Motor neuron (in vitro differentiated cells): Measurements from ENCODE around the gene LINGO3. TPM values are rescaled to one million over a fixed set of nuclear protein-coding genes. Genes with fewer than 3 reads are reported as not detected.
"Not testable (repeated sequence)": the region's sequence is repeated elsewhere in the genome, so short reads cannot be mapped to it uniquely, and the experiment has no call there.

Experiments used
- ATAC-seq, 8 experiments: fragments of 200-7000 bp; cut with Tn5 transposase; replicated peaks in 6 of 8; 2 replicates each; pipeline ENCODE4 v1.8.0; 2021; ENCODE audit warnings: mild to moderate bottlenecking in 8 of 8, moderate library complexity in 8 of 8
- H3K27ac ChIP-seq, 2 donors: fragments of 250-450 bp; sonication (Bioruptor Pico); 2 replicates each; pipeline ENCODE4 v1.9.0; 2021; ENCODE audit warnings: antibody characterized with exemption in 2 of 2, mild to moderate bottlenecking in 2 of 2, moderate library complexity in 1 of 2
- H3K4me1 ChIP-seq, 2 donors: fragments of 250-450 bp; sonication (Bioruptor Pico); replicated peaks in 1 of 2; 2 replicates each; pipeline ENCODE4 v1.6.1; 2021; ENCODE audit warnings: antibody characterized with exemption in 2 of 2, mild to moderate bottlenecking in 2 of 2, moderate library complexity in 1 of 2
- H3K4me3 ChIP-seq, 5 donors: fragments of 250-450 bp; sonication (Bioruptor Pico); 2 replicates each; pipeline ENCODE4 v1.9.0; 2021; ENCODE audit warnings: antibody characterized with exemption in 5 of 5, mild to moderate bottlenecking in 5 of 5, moderate library complexity in 4 of 5
- WGBS, 10 experiments: fragments of 450-650 bp; shearing (Covaris generic); methylation state at CpG; one replicate each; pipeline ENCODE4 v1.0.0; 2022; 5-methylcytosine and 5-hydroxymethylcytosine counted together
- in situ Hi-C, 9 experiments: fragments of 400-800 bp; cut with MboI; loops; one replicate each; pipeline ENCODE4 v1.15.0; 2021; ENCODE audit warnings: low sequenced_read_pairs in 9 of 9, low pct_unique_long_range_greater_than_20kb in 2 of 9; ENCODE audit not compliant: unreplicated experiment in 9 of 9
- total RNA-seq, 8 experiments: library from RNA; unstranded; fragments of 300-600 nt; gene quantifications; 2 replicates each; pipeline versions ENCODE4 v1.2.3 to v1.2.4, GENCODE V29; 2022

Gene LINGO3, protein sequence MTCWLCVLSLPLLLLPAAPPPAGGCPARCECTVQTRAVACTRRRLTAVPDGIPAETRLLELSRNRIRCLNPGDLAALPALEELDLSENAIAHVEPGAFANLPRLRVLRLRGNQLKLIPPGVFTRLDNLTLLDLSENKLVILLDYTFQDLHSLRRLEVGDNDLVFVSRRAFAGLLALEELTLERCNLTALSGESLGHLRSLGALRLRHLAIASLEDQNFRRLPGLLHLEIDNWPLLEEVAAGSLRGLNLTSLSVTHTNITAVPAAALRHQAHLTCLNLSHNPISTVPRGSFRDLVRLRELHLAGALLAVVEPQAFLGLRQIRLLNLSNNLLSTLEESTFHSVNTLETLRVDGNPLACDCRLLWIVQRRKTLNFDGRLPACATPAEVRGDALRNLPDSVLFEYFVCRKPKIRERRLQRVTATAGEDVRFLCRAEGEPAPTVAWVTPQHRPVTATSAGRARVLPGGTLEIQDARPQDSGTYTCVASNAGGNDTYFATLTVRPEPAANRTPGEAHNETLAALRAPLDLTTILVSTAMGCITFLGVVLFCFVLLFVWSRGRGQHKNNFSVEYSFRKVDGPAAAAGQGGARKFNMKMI
- 1 to 10 TPM in 1 of 8 experiments, under 1 TPM in 4, not detected in 3; 0.27 to 1.4 (median 0.35) TPM for total RNA-seq

DNA sequence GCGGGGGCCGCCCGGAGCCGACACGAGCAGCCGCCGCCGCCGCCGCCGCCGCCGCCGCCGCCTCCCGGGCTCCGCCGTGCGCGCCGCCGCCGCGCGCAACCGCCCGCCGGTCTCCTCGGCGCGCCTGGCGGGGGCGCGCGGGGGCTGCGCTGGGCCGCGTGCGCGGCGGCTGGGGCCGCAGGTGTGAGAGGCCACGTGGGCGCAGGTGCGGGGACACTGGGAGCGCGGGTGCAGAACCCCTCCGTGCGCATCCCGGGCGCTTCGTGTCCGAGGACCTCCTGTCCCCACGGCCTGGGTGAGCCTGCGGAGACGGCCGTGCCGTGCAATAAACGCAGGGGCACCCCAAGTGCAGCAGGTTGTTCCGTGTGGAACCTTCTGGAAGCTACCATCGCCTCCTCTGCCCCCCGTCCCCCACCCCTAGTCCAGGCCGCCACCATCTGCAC lies at the start of gene LINGO3:
LINGO3 (minus strand) TSS at position 41 of the 443 bp plus-strand sequence. CDS start 16,378 bp downstream, outside the sequence.
- H3K27ac ChIP-seq = no peak within 1 kb of the TSS
- H3K4me1 ChIP-seq = peaks cover under 1 to 7% of the 10 kb centered on the region in 2 donors
- peak within 1 kb of the TSS; percentile 20 to 29 (median 23) for H3K4me3 ChIP-seq
- ATAC-seq = peak in 7 of 8 experiments; percentile 22 to 69 (median 49)
- in situ Hi-C loops = no loop called here
- 6 to 40% methylated on average over 2 to 7 of the region's 63 CpGs; no CpG with 5 or more reads in 8 of the 10 experiments for WGBS, 10 experiments

DNA sequence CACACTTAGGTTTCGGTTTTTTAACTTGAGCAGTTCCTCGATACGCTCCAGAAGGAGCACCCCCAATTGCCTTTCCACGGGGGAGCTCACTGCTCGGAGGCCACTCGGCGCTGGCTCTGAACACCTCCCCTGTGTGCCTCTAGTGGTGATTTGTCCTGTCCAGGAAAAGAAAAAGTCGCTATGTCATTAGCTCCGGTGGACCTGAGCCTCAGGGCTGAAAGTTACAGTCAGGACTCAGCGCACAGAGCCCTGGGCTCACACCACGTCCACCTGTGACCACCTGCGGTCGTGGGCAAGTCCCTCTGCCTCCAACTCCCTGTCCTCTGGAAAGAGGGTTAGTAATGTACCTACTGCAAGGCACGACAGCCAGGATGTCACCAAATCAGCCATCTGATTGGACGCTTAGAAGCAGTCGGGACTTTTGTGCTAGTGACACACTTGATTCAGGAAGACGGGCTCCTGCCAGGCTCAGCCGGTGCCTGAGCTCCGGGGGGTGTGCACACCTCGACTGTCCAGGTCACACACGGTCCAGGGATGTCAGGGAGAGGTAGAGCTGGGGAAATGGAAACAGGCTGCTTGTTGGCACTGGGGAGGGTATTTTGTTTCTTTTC lies 48.2 kb upstream of the LINGO3 start:
- Histone ChIP-seq H3K27ac (no peak overlapping the region), H3K4me3 (no peak overlapping the region), H3K4me1 (peaks cover 0 to 7% of the 10 kb centered on the region in 2 donors)
- in situ Hi-C loops = no loop called here
- 0 to 100% (median 75%) methylated on average over 1 to 13 of the region's 21 CpGs; no CpG with 5 or more reads in 2 of the 10 experiments for WGBS, 10 experiments
- no peak for ATAC-seq

DNA sequence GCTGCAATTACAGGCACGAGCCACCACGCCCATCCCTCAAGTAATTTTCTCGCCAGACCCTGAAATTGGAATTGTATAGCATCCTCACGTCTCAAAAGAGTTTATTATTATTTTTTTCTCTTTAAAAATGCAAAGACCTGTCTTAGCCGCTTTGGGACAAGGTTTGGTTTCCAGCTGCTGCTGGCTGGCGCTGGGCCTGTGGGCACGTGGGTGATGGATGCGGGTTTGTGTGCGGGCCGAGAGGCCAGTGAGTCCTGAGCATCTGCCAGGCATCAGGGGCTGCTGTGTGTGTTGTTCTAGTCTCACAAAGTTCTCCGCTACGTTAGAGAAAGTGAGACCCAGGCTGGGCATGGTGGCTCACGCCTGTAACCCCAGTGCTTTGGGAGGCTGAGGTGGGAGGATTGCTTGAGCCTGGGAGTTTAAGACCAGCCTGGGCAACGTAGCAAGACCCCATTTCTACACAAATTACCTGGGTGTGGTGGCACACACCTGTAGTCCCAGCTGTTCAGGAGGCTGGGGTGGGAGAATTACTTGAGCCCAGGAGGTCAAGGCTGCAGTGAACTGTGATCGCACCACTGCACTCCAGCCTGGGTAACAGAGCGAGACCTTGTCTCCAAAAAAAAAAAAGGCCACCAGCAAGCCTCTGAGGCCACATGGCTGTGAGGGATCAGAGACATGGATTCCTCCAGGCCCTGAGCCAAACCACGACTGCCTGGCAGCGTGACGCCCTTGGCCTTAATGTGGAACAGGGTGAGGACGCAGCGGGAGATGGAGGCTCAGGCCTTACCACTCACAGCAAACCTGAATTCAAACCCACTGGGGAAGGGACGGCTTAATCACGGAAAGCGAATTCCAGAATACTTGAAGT lies 47.4 kb upstream of the LINGO3 start:
- peaks cover 0 to 7% of the 10 kb centered on the region in 2 donors for H3K4me1 ChIP-seq
- 34 to 100% (median 96%) methylated on average over 1 to 10 of the region's 24 CpGs; no CpG with 5 or more reads in 3 of the 10 experiments for WGBS, 10 experiments
- no peak overlapping the region for H3K4me3 ChIP-seq
- peak in 2 of 8 experiments; percentile 24 to 77 for ATAC-seq
- H3K27ac ChIP-seq = no peak overlapping the region
- in situ Hi-C loops = no loop called here

DNA sequence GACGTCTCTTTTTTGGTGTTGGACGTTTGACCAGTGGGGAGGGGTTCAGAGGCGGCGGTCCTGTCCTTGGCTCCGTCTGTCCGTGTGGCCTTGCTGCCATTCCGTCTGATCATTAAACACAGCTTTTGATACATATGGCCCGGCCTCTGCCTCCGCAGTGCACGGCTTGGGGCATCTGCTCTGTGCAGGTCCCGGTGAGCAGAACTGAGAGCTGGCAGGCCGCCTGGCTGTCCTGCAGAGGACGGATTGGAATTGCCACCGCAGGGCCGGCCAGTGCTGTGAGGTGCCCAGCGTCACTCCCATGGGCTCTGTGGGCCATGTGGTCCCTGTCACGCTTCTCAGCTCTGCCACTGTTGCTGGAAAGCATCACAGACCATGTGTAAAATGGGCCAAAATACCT lies 46.7 kb upstream of the LINGO3 start:
- H3K4me1 ChIP-seq = no peaks in the 10 kb centered on the region
- WGBS, 10 experiments = 86 to 90% methylated on average over 4 to 6 of the region's 17 CpGs; no CpG with 5 or more reads in 8 of the 10 experiments
- ATAC-seq = no peak
- H3K4me3 ChIP-seq = no peak overlapping the region
- H3K27ac ChIP-seq = no peak overlapping the region
- in situ Hi-C loops = no loop called here

DNA sequence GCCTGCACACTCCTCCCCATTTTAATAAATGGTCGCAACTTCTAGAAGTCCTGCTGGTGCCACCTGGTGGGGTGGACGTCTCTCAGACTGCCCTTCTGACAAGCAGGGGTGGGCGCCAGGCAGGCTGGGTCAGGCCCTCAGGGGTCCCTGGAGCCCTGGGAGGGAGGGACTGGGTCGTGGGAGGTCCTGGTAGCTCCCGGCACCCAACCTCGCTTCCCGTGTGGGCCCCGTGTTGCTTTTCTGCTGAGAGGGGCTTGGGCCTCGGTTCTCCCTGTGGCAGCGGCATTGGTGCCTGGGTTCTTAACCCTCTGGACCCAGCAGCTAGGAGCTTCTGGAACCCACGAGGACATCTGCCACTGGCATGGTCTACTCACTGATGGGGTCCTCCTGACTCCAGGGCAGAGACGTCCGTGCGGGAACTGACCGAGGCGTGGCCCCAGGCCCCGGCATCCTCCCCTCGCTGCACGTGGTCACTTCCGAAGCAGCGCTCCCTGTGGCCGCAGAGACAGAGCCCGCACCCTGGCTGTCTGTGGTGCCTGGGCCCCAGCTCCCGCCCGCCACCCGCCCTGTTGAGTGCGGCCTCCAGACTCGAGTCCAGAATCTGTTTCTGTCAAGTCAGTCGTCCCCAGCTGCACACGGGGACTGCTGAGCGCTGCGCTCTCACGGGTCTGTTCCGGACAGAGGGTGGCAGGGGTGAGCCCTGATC lies 46.1 kb upstream of the LINGO3 start:
- in situ Hi-C loops = no loop called here
- H3K4me3 ChIP-seq = no peak overlapping the region
- H3K27ac ChIP-seq = no peak overlapping the region
- 70 to 94% methylated on average over 2 to 7 of the region's 34 CpGs; no CpG with 5 or more reads in 8 of the 10 experiments for WGBS, 10 experiments
- ATAC-seq = peak in 1 of 8 experiments; percentile 10
- no peaks in the 10 kb centered on the region for H3K4me1 ChIP-seq

DNA sequence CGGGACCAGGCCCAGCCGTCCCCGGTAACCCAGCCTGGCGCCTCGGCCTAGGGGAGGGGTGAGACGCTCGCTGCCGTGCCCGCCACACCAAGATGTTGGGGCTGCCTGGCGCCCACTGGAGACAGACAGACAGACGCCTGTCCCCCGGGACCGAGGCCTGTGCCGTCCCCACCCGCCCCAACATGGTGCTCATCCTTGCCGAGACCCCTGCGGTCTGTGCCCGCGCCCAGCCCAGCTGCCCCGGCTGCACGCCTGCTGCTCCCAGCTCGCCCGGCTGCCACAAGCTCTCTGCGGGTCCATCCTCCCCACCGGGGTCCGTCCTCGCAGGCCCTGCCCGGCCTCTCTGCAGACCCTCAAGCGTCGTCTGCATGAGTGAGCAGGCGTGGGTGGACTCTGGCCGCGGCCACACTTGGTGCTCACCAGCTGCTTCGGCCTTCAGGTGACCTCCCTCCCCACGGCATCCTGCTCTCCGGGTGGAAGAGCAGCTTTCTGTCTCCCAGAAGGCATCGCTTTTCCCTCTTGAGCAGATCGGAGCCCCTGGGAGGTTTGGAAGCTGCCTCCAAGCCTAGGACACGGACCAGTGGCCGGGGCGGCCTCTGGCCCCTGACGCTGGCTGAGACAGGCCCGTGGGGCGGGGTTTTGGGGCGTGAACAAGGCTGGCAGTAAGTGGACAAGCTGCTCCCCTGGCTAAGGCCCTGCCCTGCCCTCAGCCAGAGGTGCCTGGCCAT lies 45.4 kb upstream of the LINGO3 start:
- in situ Hi-C loops = no loop called here
- H3K4me1 ChIP-seq = no peaks in the 10 kb centered on the region
- H3K27ac ChIP-seq = no peak overlapping the region
- ATAC-seq = peak in 4 of 8 experiments; percentile 20 to 26 (median 24)
- no peak overlapping the region for H3K4me3 ChIP-seq
- 80 to 100% methylated on average over 1 to 6 of the region's 45 CpGs; no CpG with 5 or more reads in 8 of the 10 experiments for WGBS, 10 experiments

DNA sequence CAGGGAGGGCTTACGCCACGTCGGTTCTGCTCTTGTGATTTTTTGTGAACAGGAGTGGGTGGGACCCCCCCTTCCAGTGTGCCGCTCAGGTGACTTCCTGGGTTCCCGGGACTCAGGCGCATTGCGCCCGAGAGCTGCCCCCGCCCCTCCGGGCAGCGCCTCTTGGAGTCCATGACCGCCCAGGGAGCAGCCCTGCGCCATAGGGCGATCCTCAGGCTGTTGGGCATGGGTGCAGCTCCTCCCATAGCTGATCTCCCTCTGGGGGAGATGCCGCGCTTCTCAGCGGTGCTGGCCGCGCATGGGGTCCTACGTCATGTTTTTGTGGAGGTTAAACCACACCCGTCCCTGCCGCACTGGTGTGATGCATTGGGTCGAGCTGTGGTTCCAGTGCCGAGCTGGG lies 44.2 kb upstream of the LINGO3 start:
- WGBS, 10 experiments = 85 to 92% (median 92%) methylated on average over 2 to 10 of the region's 24 CpGs; no CpG with 5 or more reads in 7 of the 10 experiments
- ATAC-seq = peak in 2 of 8 experiments; percentile 6 to 10
- no peaks in the 10 kb centered on the region for H3K4me1 ChIP-seq
- H3K27ac ChIP-seq = no peak overlapping the region
- in situ Hi-C loops = no loop called here
- no peak overlapping the region for H3K4me3 ChIP-seq

DNA sequence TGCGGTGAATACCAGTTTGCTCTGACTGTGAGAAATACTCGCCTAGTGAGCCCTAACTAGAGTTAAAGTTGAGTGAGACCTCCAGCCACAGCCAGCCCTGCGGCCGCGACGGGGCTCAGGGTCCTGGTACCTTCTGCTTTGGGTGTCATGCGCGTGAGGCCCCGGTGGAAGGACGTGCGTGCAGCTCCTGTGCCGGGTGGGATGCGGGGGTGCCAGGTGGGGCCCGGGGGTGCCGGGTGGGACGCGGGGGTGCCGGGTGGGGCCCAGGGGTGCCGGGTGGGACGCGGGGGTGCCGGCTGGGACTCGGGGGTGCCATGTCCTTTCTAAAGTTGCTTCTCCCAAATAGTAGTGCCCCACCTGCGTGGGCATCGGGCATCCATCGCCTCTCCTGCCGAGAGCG lies 43.6 kb upstream of the LINGO3 start:
- no peak overlapping the region for H3K27ac ChIP-seq
- H3K4me1 ChIP-seq = no peaks in the 10 kb centered on the region
- in situ Hi-C loops = no loop called here
- ATAC-seq = peak in 1 of 8 experiments; percentile 8
- no peak overlapping the region for H3K4me3 ChIP-seq
- no CpG with 5 or more reads among the region's 28 CpGs for WGBS, 10 experiments

DNA sequence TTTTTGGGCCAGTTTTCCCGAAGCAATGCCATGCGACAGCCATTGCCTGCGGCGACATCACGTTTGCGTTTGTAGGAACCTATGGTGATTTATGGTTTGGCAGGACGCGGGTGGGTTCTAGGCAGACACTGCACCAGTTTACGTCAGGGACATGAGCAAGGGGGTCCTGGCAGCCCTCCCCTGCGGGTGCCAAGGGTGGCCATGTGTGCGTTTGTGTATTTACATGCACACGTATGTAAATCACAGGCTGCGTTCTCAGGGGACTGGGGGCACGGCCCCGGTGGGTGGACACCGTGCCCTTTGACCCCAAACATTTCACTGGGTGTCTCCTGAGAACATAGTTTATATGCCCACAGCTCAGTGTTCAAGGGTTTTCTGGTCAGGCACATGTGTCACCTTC lies 42.7 kb upstream of the LINGO3 start:
- Histone ChIP-seq H3K27ac (no peak overlapping the region), H3K4me3 (no peak overlapping the region), H3K4me1 (no peaks in the 10 kb centered on the region)
- 80 to 92% (median 87%) methylated on average over 3 to 12 of the region's 16 CpGs; no CpG with 5 or more reads in 5 of the 10 experiments for WGBS, 10 experiments
- no peak for ATAC-seq
- in situ Hi-C loops = no loop called here

DNA sequence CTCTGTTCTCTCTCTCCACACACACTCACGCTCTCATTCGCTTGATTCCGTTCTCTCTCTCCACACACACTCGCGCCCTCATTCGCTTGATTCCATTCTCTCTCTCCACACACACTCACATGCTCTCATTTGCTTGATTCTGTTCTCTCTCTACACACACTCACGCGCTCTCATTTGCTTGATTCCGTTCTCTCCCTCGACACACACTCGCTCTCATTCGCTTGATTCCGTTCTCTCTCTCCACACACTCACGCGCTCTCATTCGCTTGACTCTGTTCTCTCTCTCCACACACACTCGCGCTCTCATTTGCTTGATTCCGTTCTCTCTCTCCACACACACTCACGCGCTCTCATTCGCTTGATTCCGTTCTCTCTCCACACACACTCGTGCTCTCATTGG lies 41.9 kb upstream of the LINGO3 start:
- H3K4me3 ChIP-seq, H3K4me1 ChIP-seq, H3K27ac ChIP-seq, in situ Hi-C loops, ATAC-seq: not testable (repeated sequence)
- WGBS, 10 experiments = 91 to 98% (median 94%) methylated on average over 12 to 24 of the region's 24 CpGs; no CpG with 5 or more reads in 1 of the 10 experiments

DNA sequence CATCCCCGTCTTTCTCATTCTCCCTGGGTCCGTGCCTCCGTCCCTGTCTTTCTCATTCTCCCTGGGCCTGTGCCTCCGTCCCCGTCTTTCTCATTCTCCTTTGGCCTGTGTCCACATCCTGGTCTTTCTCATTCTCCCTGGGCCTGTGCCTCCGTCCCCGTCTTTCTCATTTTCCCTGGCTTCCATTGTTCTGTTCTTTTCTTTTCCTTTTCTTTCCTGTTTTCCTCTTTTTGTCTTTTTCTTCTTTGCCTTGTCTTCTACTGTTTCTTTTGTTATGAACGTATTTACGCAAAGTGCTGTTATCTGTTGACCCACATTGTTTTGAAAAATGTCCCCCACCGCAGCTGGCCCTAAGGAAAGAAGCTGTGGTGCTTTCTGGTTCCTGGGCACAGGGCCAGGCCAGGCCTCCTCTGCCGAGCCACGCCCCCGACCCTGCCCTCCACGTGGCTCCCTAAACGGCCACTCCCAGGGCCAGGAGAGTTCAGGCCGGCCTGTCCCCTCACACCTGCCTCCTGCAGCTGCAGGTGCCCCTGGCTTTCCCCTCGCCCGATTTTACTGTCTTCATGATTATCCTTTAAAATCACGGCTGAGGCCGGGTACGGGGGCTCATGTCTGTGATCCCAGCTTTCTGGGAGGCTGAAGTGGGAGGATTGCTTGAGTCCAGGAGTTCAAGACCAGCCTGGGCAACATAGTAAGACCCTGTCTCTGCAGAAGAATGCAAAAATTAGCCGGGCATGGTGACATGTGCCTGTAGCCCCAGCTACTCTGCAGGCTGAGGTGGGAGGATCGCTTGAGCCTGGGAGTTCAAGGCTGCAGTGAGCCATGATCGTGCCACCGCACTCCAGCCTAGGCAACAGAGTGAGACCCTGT lies 38.1 kb upstream of the LINGO3 start:
- in situ Hi-C loops = no loop called here
- H3K4me1 ChIP-seq = no peaks in the 10 kb centered on the region
- H3K27ac ChIP-seq = no peak overlapping the region
- 55 to 93% (median 79%) methylated on average over 2 to 19 of the region's 25 CpGs for WGBS, 10 experiments
- no peak overlapping the region for H3K4me3 ChIP-seq
- peak in 3 of 8 experiments; percentile 65 to 70 (median 70) for ATAC-seq
